HG02588 (cell line): ENCODE results near the gene TSPAN5.
"Not testable (repeated sequence)": the region's sequence is repeated elsewhere in the genome, so short reads cannot be mapped to it uniquely, and the experiment has no call there.

Experiments used
- ATAC-seq: cut with Tn5 transposase; IDR thresholded peaks from one replicate; pipeline ENCODE4 v1.9.1; 2021; ENCODE audit warnings: mild to moderate bottlenecking, moderate library complexity; ENCODE audit not compliant: unreplicated experiment

Gene TSPAN5

DNA sequence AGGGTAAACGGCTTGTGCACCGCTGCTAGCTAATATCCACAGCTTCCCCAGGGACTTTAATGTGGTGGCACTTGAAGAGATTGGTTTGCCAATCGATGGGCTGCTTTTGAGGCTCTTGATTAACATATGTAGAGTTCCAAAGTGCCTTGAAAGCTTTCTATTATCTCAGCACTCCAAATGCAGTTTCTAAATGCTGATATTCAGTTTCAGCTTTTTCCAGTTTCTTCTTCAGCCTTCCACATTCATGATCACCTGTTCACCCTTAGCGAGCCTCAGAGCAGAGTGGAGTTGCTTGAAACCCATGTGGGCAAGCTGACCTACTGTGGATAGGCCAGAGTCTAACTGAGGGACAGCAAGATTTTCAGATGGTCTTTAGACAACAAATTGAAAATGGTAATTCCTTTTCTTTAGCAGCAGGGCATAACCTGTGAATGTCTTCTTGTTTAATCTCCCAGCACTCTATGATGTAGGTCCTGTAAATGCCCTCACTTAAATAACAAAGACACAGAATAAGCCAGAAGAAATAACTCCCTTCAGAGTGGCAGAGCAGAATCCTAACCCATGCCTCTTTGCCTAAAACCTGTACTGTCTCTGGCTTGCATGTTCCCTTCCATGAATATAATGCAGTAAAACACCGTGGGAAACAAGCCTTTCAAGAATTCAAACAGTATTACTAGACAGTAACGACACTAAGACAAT, 99.8 kb downstream of the TSPAN5 start:
- ATAC-seq: no peak

DNA sequence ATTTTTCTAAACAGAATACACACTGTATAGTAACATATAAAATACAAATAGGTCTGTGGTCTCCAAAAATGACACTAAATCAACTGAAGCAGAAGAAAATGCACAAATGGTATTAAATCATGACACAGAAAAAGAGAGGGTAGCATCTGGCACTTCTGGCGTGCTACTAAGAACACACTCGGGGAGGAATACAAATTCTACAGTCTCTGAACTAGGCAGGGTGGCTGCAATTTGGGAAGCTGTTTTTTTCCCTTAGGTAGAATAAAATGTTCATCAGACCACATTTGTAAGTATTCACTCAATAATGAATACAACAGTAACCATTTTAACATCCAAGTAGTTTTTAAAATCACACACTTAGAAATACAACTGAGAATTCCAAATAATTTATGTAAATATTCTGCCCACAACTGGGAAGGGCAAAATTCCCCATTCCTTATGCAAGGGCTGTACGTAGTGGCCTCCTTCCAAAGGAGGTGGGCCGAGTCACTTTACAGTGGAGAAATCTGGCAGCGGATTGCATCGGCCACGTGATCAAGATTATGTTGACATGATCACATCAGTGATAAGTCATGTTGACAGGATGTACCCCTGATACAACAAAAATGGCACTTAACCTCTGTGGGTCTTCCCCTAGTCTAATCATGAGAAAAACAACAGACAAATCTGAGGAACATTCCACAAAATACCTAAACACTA, 101.1 kb downstream of the TSPAN5 start:
- no peak for ATAC-seq

DNA sequence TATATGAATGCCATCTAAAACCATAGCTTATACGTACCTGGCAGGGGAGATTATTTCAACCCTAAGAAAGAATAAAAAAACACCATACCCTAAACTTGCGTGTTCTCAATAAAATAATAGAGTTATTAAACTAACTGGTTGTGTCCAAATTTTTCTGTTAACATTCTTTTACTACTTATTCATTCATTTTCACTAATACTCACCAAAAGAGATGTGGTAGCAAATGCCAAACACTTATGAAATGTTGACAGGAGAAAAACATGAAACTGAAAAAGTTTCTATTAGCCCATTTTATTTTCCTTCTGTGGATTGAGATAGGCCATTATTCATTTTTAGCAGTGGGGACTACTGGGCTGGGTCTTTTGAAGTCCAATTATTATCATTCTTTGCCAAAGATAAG, 102.0 kb downstream of the TSPAN5 start:
- no peak for ATAC-seq

DNA sequence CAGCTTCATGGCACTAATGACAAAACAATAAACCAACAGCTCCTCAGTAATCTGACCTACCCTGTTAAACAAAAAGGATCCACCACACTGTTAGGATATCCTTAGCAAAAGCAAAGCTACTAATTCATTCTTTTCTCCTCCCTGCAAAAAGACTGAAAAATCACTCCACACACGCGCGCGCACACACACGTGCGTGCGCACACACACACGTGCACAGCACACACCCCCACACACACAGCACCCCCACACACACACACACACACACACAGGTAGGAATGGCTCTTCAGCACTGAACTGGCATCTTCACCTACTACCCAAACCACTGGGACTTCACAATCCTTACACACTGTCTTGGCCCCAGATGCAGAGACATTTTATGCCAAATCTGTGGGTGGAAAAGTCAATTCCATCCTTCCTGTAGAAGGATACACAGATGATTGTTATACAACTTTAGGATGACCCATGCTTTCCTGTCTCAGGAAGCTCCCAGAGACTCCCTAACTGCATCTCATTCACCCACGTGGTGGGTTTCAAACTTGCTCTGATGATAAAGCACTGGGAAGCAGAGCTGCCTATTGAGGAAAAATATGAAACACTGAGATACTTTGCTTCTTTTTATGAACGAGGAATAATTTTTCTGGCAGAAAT, 102.5 kb downstream of the TSPAN5 start:
- ATAC-seq: no peak

DNA sequence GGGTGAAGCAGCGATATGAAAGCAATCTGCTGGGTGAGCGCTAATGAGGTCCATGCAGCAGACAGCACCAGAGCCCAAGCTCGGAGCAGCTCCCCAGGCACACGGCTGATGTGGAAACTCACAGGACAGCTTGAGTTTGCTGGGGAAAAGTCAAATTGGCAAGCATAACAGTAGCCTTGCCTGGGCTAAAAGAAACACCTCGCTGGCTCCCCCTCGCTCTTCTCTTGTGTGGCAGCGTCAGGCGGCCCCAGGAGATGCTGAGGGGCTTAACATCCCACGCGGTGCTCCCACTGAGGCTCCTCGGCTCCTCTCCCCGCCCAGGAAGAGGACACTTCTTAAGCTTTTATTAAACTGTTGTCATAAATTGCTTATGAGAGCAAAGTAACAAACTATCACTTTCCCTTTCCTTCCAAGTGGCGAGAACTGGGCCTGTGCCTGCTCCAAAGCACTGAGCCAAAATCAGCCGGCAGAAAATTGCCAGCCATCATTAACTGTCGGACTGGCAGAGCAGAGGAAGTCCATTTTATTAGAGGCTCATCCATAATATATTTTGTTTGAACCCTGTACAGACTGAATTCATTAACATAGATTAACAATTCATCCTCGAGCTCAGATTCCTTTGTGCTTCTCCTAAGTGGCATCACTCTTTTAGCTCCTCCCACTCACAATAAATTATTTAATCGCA, 111.4 kb downstream of the TSPAN5 start:
- no peak for ATAC-seq

DNA sequence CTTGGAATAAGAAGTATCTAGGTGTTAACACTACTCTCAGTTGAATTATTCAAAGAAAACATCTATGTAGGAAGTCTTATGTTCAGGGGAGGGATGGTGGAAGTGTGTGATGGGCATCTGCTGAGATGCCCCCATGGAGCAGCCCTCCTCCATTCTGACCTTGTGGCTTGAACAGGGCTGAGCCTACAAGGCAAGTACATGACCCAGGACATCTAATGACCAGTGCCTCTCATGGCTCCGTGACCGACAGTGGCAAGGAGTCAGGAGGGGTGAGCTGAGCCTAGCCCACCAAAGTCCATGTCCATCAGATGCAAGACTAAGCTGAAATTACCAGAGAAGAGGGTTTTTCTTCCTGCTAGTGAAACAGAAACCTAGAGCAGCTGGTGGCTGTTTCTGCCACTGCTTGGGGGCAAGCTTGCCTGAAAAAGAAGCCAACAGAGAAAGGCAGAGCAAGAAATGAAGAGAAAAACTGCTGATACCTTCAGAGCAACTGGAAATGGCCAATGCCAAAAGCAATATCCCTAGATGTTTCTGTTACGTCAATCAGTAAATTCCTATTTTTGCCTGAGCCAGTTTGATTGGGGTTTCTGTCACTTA, 113.5 kb downstream of the TSPAN5 start:
- peak; percentile 72 for ATAC-seq

DNA sequence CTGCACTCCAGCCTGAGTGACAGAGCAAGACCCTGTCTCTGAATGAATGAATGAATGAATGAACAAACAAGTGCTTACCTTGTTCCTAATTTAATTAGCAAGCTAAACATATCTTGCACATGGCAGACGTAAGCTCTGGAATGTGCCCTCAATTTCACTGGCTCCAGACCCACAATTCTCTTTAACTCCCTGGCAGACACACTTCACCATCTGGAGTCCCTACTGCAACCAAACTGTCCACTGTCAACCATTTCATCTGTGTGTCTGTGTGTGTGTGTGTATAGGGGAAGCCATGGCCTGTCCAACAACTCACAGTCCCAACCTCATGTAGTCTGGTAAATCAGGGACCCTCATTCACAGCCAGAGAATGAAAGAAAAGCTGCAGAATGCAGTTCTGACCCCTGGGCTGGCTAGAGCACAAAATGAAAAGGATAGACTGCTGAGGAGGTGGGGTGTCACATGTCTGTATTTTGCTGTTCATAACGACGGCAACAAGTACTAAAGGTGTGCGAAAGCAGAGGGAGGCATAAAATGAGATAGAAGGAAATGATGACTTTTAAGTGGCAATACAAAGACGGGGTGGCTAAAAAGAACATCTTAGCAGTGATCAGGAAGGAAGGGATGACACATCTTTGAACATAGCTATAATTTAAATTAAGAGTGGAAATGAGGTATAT, 114.1 kb downstream of the TSPAN5 start:
- no peak for ATAC-seq

DNA sequence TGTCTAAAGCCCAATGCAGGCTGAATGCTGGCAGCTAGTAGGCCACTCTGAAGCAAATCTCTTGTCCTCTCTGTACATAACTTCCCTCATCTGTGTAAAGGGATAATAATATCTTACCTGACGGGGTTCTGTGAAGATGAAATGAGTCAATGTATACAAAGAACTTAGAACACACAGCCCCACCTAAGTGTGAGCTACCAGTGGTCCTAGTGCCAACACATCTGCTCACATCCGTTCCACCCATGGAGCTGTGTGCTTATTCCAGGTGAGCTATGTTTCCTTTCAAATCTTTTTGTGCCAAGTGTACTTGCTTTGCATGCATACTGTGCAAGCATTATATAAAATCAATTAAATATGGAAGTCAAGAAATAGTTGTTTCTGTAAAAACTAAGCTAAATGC, 116.4 kb downstream of the TSPAN5 start:
- ATAC-seq: no peak

DNA sequence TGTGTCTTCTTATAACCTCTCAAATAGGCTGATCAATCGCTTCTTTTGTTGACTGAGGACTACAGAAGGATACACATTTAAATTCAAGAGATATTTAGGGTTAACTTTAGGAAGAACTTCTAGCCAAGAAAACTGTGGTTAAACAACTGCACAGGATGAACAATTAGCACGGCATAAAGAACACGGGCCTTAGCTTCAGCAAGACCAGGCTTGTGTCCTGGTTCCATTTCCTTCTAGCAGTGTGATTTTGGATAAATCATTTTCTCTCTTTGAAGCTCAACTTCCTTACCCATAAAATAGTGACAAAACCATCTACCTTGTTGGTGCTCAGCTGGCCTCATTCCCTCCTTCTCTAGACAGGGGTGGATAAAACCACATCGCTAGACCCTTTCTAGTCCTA, 117.6 kb downstream of the TSPAN5 start:
- no peak for ATAC-seq

DNA sequence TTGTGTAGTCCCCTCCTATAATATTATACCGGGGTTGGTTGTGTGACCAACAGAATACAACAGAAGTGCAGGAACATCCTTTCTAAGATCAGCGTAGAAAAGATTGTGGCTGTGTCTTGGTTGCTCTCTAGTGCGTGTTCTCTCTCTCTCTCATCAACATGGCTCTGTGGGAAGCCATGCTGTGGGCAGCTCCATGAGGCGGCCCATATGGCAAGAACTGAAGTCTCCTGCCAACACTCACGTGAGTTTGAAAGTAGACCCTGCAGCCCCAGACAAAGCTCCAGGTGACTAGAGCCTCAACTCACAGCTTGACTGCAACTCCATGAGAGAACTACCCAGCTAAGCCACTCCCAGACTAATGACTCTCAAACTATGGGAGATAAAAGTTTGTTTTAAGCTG, 118.7 kb downstream of the TSPAN5 start:
- ATAC-seq: no peak

DNA sequence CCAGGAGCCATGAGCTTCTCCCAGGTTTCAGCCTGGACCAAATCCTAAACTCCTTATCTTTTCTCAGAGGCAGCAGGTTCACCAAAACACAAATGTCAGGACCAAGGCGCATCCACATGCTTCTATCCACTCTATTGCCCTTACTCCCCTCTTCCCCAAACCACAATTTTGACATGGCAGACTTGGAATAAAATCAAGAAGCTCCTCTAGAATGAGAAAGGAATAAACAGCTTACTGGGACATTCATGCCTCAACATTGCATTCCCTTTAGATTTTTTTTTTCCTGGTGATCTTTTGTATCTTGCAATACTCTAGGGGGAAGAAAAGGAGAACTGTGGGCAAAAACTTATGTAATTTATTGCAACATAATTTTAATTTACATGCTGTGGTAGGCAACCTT, 119.1 kb downstream of the TSPAN5 start:
- ATAC-seq: no peak

DNA sequence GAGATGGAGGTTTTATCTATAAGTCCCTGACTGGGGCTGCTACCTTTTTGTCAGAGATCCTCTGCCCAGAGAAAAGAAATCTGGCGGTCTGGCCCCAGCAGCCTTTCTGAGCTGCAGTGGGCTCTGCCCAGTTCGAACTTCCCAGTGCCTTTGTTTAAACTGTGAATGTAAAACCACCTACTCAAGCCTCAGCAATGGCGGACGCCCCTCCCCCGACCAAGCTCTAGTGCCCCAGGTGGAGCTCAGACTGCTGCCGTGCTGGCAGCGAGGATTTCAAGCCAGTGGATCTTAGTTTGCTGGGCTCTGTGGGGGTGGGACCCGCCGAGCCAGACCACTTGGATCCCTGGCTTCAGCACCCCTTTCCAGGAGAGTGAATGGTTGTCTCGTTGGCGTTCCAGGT, 121.8 kb downstream of the TSPAN5 start:
- no peak for ATAC-seq

DNA sequence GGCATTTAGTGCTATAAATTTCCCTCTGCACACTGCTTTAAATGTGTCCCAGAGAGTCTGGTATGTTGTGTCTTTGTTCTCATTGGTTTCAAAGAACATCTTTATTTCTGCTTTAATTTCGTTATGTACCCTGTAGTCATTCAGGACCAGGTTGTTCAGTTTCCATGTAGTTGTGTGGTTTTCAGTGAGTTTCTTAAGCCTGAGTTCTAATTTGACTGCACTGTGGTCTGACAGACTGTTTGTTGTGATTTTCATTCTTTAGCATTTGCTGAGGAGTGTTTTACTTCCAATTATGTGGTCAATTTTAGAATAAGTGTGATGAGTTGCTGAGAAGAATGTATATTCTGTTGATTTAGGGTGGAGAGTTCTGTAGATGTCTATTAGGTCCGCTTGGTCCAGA, 124.3 kb downstream of the TSPAN5 start:
- not testable (repeated sequence) for ATAC-seq

DNA sequence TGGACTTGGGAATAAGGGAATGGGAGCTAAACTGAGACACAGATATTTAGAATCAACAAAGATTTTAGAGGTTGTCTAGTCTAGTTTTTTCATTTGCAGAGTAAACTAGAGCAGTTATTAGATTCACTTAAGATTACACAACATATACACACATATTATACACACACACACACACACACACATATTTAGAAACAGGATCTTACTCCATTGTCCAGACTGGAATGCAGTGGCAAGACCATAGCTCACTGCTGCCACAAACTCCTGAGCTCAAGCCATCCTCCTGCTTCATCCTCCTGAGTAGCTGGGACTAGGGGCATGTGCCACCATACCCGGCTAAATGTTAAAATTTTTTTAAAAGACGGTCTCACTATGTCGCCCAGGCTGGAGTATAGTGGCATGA, 127.8 kb downstream of the TSPAN5 start:
- ATAC-seq: no peak

DNA sequence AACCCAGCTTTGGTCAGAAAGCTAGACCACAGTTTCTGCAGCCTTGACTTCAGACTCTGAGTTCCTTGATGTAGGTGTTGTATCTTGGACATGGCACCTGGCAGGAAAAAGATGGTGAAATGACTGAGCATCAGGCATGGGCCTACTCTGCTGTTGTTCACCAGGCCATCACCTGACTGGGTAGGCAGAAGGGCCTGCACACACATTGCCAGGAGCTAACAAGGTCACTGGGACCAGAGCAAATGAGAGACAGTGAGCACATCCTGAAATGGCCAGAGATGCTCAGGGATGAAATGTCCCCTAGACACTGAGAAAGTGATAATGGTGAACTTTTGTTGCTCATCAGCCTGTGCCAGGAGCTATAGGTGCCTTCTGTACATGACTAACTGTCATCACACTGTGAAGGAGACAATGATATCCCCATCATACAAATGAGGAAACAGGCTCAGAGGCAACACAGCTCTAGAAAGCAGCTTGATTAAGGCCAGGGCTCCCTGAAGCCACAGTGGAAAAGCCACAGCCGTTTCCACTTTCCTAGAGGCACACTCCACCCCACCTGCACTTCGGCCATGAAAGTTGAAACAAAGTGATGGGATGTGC, 128.3 kb downstream of the TSPAN5 start:
- ATAC-seq: no peak

DNA sequence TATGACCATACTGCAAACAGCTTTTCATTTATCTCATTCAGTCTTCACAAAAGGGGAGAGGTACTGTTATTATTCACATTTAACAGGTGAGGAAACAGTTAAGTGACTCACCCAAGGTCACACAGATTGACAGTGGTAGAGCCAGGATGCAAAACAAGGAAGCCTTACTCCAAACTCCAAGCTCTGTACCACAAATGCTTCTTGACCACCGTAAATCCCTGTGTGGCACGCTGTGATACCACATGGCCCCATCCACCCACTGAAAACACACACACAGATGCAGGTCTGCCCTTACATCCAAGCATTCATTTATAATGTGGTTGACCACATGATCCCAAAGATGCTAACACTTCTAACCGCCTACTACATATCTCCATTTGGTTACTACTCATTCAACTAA, 129.5 kb downstream of the TSPAN5 start:
- ATAC-seq: no peak

DNA sequence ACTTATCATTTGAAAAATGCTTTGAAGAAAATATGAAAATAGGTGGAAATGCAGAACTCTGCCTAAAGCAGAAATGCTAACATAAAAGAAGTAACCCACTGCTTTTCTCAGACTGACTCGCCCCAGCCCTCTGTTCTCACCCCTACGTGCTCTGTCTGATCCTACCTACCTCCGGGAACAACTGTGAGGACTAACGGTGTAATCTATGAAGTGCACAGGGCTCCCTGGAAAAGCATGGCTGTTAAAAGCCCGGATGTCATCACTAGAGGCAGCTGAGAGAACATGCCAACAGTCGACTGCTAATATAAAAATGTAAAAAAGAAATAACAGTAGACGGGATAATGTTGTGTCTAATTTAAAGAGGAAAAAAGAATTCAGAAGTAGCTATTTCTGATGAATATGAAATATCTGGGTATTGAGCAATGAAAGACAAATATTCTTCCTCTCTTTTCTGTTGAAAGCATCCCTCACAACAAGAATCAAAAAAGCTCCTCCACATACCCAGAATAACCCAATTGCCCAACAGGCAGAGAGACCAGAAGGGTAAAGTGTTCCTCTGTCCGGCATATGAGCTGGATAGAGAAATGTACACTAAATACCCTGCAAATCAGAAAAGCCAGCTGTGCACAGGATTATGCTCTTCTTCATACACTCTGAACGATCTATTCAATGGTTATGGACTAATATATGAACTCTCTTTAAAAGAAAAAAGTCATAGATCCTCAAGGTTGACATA, 130.7 kb downstream of the TSPAN5 start:
- no peak for ATAC-seq

DNA sequence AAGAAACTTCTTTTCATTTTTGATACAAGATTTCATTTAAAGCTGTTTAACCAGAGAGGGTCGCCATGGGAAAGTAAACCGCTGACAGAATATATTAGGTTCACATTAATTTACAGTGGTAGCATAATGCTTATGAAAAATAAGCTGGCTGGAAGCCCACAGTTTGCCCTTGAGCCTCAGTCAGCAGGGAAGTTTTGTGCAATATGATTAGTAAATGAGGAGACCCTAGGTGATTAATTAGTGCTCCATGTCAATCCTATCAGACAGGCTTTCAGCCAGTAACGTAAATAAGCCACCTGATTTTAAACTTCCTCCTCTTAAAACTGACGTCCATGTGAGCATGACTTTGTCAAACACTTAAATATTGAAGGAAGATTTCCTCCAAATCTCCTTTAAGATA, 134.2 kb downstream of the TSPAN5 start:
- ATAC-seq: no peak

DNA sequence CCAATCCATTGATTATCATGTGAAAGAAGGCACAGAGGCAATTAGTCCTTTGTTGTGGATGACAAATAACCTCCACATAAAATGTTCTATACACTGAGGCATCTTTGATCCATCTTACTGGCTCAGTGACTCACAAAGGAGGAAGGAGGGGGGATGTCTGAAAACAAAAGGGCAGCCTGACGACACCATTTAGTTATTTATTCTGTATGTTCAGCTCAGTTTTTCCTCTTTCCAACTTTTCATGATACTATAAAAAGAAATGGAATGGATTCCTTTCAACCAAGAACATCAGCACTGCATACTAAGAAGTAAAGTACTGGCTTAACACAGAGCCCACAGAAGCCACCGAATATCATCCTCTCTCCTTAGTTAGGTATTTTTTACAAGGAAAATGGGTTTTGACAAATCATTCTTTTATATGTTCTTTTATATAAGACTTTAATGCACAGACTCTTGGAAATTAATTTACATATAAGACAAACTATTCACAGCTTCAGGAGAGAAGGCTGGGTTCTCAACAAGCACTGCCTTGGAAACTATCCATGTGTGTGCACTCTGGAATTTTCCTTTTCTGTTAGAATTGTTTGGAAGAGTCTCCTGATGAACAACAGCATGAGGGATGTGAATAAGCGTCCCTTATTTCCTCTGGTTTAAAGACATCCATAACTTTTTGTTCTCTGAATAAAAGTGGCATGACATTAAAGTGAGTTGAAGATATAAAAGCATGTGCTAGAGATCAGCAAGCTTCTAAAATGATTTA, 135.6 kb downstream of the TSPAN5 start:
- ATAC-seq: no peak
